GM23338 (cell line): ENCODE data around the gene SRD5A3.

Experiments used
- CREB1 ChIP-seq: fragments of 250-450 bp; sonication (Bioruptor Pico); IDR thresholded peaks from 2 replicates; pipeline ENCODE4 v1.5.0; 2020; ENCODE audit warnings: low read depth, mild to moderate bottlenecking, moderate library complexity
- EZH2 ChIP-seq: fragments of 200-600 bp; sonication (generic); IDR thresholded peaks from one replicate; pipeline ENCODE4 v1.8.0; 2017; ENCODE audit warnings: antibody characterized with exemption, mild to moderate bottlenecking, low read depth; ENCODE audit not compliant: unreplicated experiment
- EZH2phosphoT487 ChIP-seq: fragments of 200-600 bp; sonication (generic); IDR thresholded peaks from one replicate; pipeline ENCODE4 v1.8.1; 2018; ENCODE audit warnings: antibody characterized with exemption; ENCODE audit not compliant: unreplicated experiment
- JUNB ChIP-seq: IDR thresholded peaks from one replicate; pipeline ENCODE4 v1.6.1; 2016; ENCODE audit warnings: antibody characterized with exemption; ENCODE audit not compliant: unreplicated experiment
- NANOG ChIP-seq: IDR thresholded peaks from 2 replicates; pipeline ENCODE4 v1.6.1; 2016; ENCODE audit warnings: antibody characterized with exemption, borderline replicate concordance
- POLR2AphosphoS5 ChIP-seq: IDR thresholded peaks from 2 replicates; pipeline ENCODE4 v1.6.1; 2016; ENCODE audit warnings: antibody characterized with exemption, low read depth
- STAT1 ChIP-seq: IDR thresholded peaks from one replicate; pipeline ENCODE4 v1.6.1; 2016; ENCODE audit warnings: antibody characterized with exemption; ENCODE audit not compliant: unreplicated experiment
- ZNF331 ChIP-seq: fragments of 250-450 bp; sonication (Bioruptor Pico); IDR thresholded peaks from 2 replicates; pipeline ENCODE4 v1.5.0; 2020; ENCODE audit warnings: low read depth, mild to moderate bottlenecking, moderate library complexity
- TF ChIP-seq, protein P1 (sequence below), 2 experiments: fragments of 200-600 bp in 1 of 2; sonication (generic) in 1 of 2; conservative IDR thresholded peaks; 2 replicates each; pipeline versions ENCODE4 v1.5.1 to v1.6.1; 2016 to 2017; ENCODE audit warnings: antibody characterized with exemption in 2 of 2, low read depth in 2 of 2, mild to moderate bottlenecking in 2 of 2, moderate library complexity in 1 of 2
- TF ChIP-seq, protein P2 (sequence below): IDR thresholded peaks from one replicate; pipeline ENCODE4 v1.6.1; 2018; ENCODE audit warnings: antibody characterized with exemption; ENCODE audit not compliant: unreplicated experiment

DNA sequence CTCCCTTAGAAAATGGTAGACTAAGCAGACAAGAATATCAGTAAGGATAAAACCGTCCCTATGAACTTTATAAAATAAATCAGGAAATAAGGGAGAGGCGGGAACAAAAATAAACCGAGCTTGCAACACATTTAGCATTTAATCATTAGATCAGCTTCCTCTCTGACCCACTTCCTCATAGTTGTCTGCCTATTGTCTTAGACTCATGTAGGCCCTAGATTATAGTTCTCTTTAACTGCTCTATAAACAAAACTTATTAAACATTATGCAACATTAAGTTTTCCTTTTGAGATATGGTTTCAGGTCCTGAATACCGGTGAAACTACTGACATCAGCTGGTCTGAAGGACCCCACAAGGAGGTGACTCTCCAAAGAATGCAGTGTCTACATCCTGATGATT, 15.8 kb upstream of the SRD5A3 start:
- TF ChIP-seq, protein P1, sequence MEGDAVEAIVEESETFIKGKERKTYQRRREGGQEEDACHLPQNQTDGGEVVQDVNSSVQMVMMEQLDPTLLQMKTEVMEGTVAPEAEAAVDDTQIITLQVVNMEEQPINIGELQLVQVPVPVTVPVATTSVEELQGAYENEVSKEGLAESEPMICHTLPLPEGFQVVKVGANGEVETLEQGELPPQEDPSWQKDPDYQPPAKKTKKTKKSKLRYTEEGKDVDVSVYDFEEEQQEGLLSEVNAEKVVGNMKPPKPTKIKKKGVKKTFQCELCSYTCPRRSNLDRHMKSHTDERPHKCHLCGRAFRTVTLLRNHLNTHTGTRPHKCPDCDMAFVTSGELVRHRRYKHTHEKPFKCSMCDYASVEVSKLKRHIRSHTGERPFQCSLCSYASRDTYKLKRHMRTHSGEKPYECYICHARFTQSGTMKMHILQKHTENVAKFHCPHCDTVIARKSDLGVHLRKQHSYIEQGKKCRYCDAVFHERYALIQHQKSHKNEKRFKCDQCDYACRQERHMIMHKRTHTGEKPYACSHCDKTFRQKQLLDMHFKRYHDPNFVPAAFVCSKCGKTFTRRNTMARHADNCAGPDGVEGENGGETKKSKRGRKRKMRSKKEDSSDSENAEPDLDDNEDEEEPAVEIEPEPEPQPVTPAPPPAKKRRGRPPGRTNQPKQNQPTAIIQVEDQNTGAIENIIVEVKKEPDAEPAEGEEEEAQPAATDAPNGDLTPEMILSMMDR (conservative IDR thresholded peaks at IDR 0.05; ENCODE audit: low read depth in 2 of 2), result no peak
- TF ChIP-seq, protein P2, sequence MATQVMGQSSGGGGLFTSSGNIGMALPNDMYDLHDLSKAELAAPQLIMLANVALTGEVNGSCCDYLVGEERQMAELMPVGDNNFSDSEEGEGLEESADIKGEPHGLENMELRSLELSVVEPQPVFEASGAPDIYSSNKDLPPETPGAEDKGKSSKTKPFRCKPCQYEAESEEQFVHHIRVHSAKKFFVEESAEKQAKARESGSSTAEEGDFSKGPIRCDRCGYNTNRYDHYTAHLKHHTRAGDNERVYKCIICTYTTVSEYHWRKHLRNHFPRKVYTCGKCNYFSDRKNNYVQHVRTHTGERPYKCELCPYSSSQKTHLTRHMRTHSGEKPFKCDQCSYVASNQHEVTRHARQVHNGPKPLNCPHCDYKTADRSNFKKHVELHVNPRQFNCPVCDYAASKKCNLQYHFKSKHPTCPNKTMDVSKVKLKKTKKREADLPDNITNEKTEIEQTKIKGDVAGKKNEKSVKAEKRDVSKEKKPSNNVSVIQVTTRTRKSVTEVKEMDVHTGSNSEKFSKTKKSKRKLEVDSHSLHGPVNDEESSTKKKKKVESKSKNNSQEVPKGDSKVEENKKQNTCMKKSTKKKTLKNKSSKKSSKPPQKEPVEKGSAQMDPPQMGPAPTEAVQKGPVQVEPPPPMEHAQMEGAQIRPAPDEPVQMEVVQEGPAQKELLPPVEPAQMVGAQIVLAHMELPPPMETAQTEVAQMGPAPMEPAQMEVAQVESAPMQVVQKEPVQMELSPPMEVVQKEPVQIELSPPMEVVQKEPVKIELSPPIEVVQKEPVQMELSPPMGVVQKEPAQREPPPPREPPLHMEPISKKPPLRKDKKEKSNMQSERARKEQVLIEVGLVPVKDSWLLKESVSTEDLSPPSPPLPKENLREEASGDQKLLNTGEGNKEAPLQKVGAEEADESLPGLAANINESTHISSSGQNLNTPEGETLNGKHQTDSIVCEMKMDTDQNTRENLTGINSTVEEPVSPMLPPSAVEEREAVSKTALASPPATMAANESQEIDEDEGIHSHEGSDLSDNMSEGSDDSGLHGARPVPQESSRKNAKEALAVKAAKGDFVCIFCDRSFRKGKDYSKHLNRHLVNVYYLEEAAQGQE, result no peak
- no peak for TF ChIP-seq JUNB
- no peak for TF ChIP-seq EZH2phosphoT487
- no peak for TF ChIP-seq EZH2
- no peak for TF ChIP-seq CREB1 (CRISPR knock-in tag)
- no peak for TF ChIP-seq NANOG
- no peak for TF ChIP-seq STAT1
- TF ChIP-seq POLR2AphosphoS5, result no peak
- no peak for TF ChIP-seq ZNF331 (CRISPR knock-in tag)
